Endothelial cell (in vitro differentiated cells): ENCODE measurements around the gene FAM216B. TPM values are rescaled to one million over a fixed set of nuclear protein-coding genes. Genes with fewer than 3 reads are reported as not detected.
A peak's percentile ranks its signal among the peaks of the same experiment; 100 is the strongest.

Experiments used
- DNase-seq: peaks from one replicate; pipeline ENCODE4 v3.0.0; 2021; ENCODE audit warnings: low spot score
- H3K27ac Mint-ChIP-seq: one replicate; pipeline ENCODE4 v1.8.0; 2021; ENCODE audit warnings: mixed read lengths, inconsistent platforms; ENCODE audit not compliant: unreplicated experiment
- H3K27me3 Mint-ChIP-seq: one replicate; pipeline ENCODE4 v1.8.0; 2021; ENCODE audit warnings: mild to moderate bottlenecking, moderate library complexity, mixed read lengths, inconsistent platforms; ENCODE audit not compliant: unreplicated experiment
- H3K36me3 Mint-ChIP-seq: one replicate; pipeline ENCODE4 v1.8.0; 2021; ENCODE audit warnings: mild to moderate bottlenecking, low read depth, mixed read lengths, inconsistent platforms; ENCODE audit not compliant: unreplicated experiment
- H3K4me1 Mint-ChIP-seq: one replicate; pipeline ENCODE4 v1.8.0; 2021; ENCODE audit warnings: mild to moderate bottlenecking, mixed read lengths, inconsistent platforms; ENCODE audit not compliant: unreplicated experiment
- H3K4me3 Mint-ChIP-seq: one replicate; pipeline ENCODE4 v1.8.0; 2021; ENCODE audit warnings: mild to moderate bottlenecking, mixed read lengths, inconsistent platforms; ENCODE audit not compliant: unreplicated experiment
- H3K9me3 Mint-ChIP-seq: one replicate; pipeline ENCODE4 v1.8.0; 2021; ENCODE audit warnings: mixed read lengths, inconsistent platforms; ENCODE audit not compliant: unreplicated experiment
- total RNA-seq: library from RNA; stranded (reverse); fragmentation: NEBNext Ultra II Directional; extraction: Animal tissue kit (Norgen Biotek cat#: 25700); gene quantifications from one replicate; pipeline ENCODE4 v1.2.1, GENCODE V29; 2021; ENCODE audit not compliant: unreplicated experiment
- TF ChIP-seq, protein P1 (sequence below): fragments of 200-600 bp; sonication (generic); IDR thresholded peaks from one replicate; pipeline ENCODE4 v1.5.0; 2021; ENCODE audit warnings: antibody characterized with exemption; ENCODE audit not compliant: unreplicated experiment

The FAM216B gene
- total RNA-seq, 1 donor from 2014 or later = not detected

DNA sequence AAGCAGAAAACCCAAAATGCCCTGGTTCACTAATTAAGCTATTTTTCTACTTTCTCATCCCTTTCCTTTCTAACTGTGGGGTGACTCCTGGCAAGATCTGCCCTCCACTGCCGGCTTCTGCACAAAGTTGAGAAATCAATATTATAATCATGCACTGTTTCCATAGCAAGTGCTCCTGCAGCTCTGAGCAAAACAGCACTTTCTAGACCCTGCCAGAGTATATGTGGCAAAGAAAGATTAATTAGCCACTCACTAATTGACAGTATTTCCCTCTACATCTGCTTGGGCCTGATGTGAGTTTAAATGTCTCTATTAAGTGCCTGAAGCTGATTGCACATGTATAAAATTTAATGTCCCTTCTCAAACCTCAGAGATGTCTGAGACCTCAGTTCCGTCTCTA, 39.5 kb upstream of the FAM216B start:
- H3K9me3 Mint-ChIP-seq = no peaks in the 10 kb centered on the region
- no peak overlapping the region for H3K4me3 Mint-ChIP-seq
- H3K4me1 Mint-ChIP-seq = peaks cover 3% of the 10 kb centered on the region
- no peaks in the 10 kb centered on the region for H3K27me3 Mint-ChIP-seq
- H3K36me3 Mint-ChIP-seq = no peaks in the 10 kb centered on the region
- TF ChIP-seq, protein P1, sequence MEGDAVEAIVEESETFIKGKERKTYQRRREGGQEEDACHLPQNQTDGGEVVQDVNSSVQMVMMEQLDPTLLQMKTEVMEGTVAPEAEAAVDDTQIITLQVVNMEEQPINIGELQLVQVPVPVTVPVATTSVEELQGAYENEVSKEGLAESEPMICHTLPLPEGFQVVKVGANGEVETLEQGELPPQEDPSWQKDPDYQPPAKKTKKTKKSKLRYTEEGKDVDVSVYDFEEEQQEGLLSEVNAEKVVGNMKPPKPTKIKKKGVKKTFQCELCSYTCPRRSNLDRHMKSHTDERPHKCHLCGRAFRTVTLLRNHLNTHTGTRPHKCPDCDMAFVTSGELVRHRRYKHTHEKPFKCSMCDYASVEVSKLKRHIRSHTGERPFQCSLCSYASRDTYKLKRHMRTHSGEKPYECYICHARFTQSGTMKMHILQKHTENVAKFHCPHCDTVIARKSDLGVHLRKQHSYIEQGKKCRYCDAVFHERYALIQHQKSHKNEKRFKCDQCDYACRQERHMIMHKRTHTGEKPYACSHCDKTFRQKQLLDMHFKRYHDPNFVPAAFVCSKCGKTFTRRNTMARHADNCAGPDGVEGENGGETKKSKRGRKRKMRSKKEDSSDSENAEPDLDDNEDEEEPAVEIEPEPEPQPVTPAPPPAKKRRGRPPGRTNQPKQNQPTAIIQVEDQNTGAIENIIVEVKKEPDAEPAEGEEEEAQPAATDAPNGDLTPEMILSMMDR = no peak
- DNase-seq = no peak
- no peak overlapping the region for H3K27ac Mint-ChIP-seq

DNA sequence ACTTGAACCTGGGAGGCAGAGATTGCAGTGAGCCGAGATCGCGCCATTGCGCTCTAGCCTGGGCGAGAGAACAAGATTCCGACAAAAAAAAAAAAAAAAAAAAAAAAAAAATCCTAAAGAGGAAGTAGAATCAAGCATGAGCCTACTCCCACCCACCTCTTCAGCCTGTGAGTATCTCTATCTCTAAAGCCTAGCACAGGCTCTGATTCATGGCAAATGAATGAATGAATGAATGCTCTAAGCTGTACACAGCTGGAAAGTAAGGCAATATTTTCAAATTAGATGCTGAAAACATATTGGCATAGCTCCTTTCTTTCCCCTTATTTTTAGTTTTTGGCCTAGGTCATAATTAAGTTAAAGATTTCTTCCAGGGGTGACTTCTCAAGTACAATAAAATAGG, 35.7 kb upstream of the FAM216B start:
- no peak overlapping the region for H3K4me3 Mint-ChIP-seq
- TF ChIP-seq, protein P1 = no peak
- no peak overlapping the region for H3K27ac Mint-ChIP-seq

DNA sequence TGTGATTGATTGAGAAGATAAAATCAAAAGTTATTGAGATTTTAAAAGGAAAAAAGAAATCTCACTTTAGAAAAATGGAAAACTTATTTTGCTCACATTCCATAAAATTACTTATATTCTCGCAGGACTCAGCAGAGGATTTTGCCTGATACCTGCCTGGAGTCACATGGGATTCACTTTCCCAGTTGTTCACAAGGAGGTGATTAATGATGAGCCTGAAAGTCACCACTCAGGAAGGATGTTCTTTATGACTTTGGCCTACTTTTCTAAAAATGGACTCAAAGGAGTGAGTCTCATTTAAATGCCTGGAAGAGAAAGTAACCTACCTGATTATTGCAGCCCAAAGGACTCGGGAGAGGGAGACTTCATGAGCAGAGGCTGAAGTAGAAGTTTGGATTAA, 34.5 kb upstream of the FAM216B start:
- TF ChIP-seq, protein P1 = no peak
- H3K27me3 Mint-ChIP-seq = peaks cover 2% of the 10 kb centered on the region
- DNase-seq = no peak
- no peaks in the 10 kb centered on the region for H3K9me3 Mint-ChIP-seq
- peaks cover 33% of the 10 kb centered on the region for H3K4me1 Mint-ChIP-seq
- no peak overlapping the region for H3K27ac Mint-ChIP-seq
- no peaks in the 10 kb centered on the region for H3K36me3 Mint-ChIP-seq
- H3K4me3 Mint-ChIP-seq = no peak overlapping the region

More for the DNA sequence above, 35.7 kb upstream of the FAM216B start:
- Mint-ChIP-seq H3K36me3 (no peaks in the 10 kb centered on the region), H3K4me1 (peaks cover 23% of the 10 kb centered on the region), H3K27me3 (peaks cover 2% of the 10 kb centered on the region), H3K9me3 (no peaks in the 10 kb centered on the region)
- no peak for DNase-seq

DNA sequence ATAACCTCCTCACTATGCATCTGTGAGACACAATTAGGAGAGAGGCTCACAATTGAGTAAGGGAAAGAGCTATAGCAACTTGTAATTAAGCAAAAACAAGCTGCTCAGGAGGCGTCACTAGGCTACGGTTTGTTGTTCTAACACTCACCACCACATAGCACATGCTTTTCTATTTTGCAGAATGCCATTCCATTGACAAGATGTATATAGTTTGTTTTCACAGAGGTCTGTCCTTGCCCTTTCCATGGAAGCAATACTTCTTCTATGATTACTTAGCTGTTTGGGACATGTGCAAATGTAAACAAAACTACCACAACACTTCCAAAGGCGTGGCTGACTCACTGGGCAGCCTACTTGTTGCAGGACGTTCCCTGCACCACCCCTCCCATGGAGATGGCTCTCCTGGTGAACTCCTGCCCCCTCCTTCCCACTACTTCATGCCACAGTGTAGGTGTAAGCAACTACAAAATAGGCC, 33.9 kb upstream of the FAM216B start:
- H3K27me3 Mint-ChIP-seq = peaks cover 2% of the 10 kb centered on the region
- H3K36me3 Mint-ChIP-seq = no peaks in the 10 kb centered on the region
- no peak overlapping the region for H3K27ac Mint-ChIP-seq
- H3K9me3 Mint-ChIP-seq = no peaks in the 10 kb centered on the region
- no peak for DNase-seq
- TF ChIP-seq, protein P1 = no peak
- peaks cover 33% of the 10 kb centered on the region for H3K4me1 Mint-ChIP-seq
- no peak overlapping the region for H3K4me3 Mint-ChIP-seq

DNA sequence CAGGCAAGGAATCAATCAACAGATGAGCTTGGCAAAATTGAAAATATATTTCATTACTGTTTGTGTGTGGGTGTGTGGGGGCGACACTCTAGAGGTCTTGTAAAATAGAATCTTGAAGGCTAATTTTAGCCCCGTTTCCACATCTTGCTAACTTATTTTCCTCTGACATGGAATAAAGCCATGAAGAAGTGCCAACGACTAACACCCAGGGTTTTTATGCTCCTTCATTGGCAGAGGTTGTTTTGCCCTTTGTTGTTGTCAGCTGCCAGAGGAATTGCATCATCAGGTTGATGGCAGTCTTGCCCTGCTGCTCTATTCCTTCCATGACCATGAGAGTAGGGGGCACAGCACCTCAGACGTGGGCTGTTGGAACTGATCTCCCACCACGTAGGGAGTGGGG, 30.6 kb upstream of the FAM216B start:
- DNase-seq = no peak
- TF ChIP-seq, protein P1 = no peak
- H3K27me3 Mint-ChIP-seq = peaks cover 2% of the 10 kb centered on the region
- peaks cover 33% of the 10 kb centered on the region for H3K4me1 Mint-ChIP-seq
- no peaks in the 10 kb centered on the region for H3K36me3 Mint-ChIP-seq
- no peaks in the 10 kb centered on the region for H3K9me3 Mint-ChIP-seq
- peak overlapping the region; percentile 80 for H3K27ac Mint-ChIP-seq
- H3K4me3 Mint-ChIP-seq = peak overlapping the region; percentile 39
